Renal cortex interstitium (tissue), 11 donors: ENCODE measurements around the gene CD247. TPM values are rescaled to one million over a fixed set of nuclear protein-coding genes. Genes with fewer than 3 reads are reported as not detected.

Experiments used
- DNase-seq, 11 donors: peaks; one replicate each; pipeline ENCODE4 v3.0.0-alpha.2; 2013; ENCODE audit warnings: low read depth in 9 of 11, low spot score in 4 of 11; ENCODE audit errors: extremely low read depth in 1 of 11
- polyA plus RNA-seq, 3 donors: library from polyadenylated mRNA; unstranded; fragments of 120-200 nt; gene quantifications; one replicate each; pipeline ENCODE4 v1.2.1, GENCODE V29; 2013; ENCODE audit not compliant: insufficient read length in 3 of 3

The CD247 gene
- polyA plus RNA-seq, 3 donors: 0.36 to 0.72 (median 0.50) TPM

- DNase-seq: no peak
Measured at GRCh38 chr1:167496797-167497619, 21.3 kb downstream of the CD247 start.

GRCh38 chr1:167493372-167493771 is 25.0 kb downstream of the CD247 start:
- DNase-seq: no peak

- DNase-seq: no peak
Measured at GRCh38 chr1:167492481-167492910, 25.8 kb downstream of the CD247 start.

GRCh38 chr1:167491586-167492461 is 26.5 kb downstream of the CD247 start:
- DNase-seq: no peak

GRCh38 chr1:167490765-167491164 is 27.6 kb downstream of the CD247 start:
- DNase-seq: no peak

- no peak for DNase-seq
Measured at GRCh38 chr1:167489571-167490340, 28.6 kb downstream of the CD247 start.

- no peak for DNase-seq
Measured at GRCh38 chr1:167488786-167489185, 29.5 kb downstream of the CD247 start.

- DNase-seq: no peak
Measured at GRCh38 chr1:167487614-167488013, 30.7 kb downstream of the CD247 start.

- DNase-seq: no peak
Measured at GRCh38 chr1:167486090-167486824, 32.1 kb downstream of the CD247 start.

GRCh38 chr1:167484726-167485502 is 33.4 kb downstream of the CD247 start:
- DNase-seq: no peak

GRCh38 chr1:167483790-167484189 is 34.5 kb downstream of the CD247 start:
- DNase-seq: no peak

- no peak for DNase-seq
Measured at GRCh38 chr1:167482184-167482583, 36.1 kb downstream of the CD247 start.

GRCh38 chr1:167479331-167479979 is 38.9 kb downstream of the CD247 start:
- no peak for DNase-seq

- no peak for DNase-seq
Measured at GRCh38 chr1:167477986-167478385, 40.3 kb downstream of the CD247 start.

- no peak for DNase-seq
Measured at GRCh38 chr1:167476061-167476460, 42.3 kb downstream of the CD247 start.

- DNase-seq: no peak
Measured at GRCh38 chr1:167474191-167474641, 44.1 kb downstream of the CD247 start.

GRCh38 chr1:167473761-167474160 is 44.6 kb downstream of the CD247 start:
- DNase-seq: no peak
